Smooth muscle cell (in vitro differentiated cells): ENCODE data around the gene MCRIP1. TPM values are rescaled to one million over a fixed set of nuclear protein-coding genes. Genes with fewer than 3 reads are reported as not detected.

Experiments
- DNase-seq: peaks from one replicate; lab custom pipeline; 2025; ENCODE audit not compliant: unreplicated experiment; lab: John Stamatoyannopoulos, UW
- H2AFZ ChIP-seq: fragments of 200-600 bp; sonication (generic); 2 replicates; pipeline ENCODE4 v1.6.0; 2016; ENCODE audit warnings: antibody characterized with exemption, low read depth, mild to moderate bottlenecking
- H3F3A ChIP-seq: fragments of 200-600 bp; sonication (generic); 2 replicates; pipeline ENCODE4 v1.6.0; 2017; ENCODE audit warnings: antibody characterized with exemption, low read depth
- H3K27ac ChIP-seq: fragments of 200-600 bp; sonication (generic); 2 replicates; pipeline ENCODE4 v1.5.1; 2016; ENCODE audit warnings: low read depth, mild to moderate bottlenecking
- H3K27me3 ChIP-seq: fragments of 200-600 bp; sonication (generic); 2 replicates; pipeline ENCODE4 v1.6.1; 2016; ENCODE audit warnings: low read depth, mild to moderate bottlenecking
- H3K36me3 ChIP-seq: fragments of 200-600 bp; sonication (generic); 2 replicates; pipeline ENCODE4 v1.5.1; 2016; ENCODE audit warnings: low read depth
- H3K4me1 ChIP-seq: fragments of 200-600 bp; sonication (generic); 2 replicates; pipeline ENCODE4 v1.5.1; 2016; ENCODE audit warnings: low read depth
- H3K4me2 ChIP-seq: fragments of 200-600 bp; sonication (generic); 2 replicates; pipeline ENCODE4 v1.6.0; 2016; ENCODE audit warnings: mild to moderate bottlenecking
- H3K4me3 ChIP-seq: fragments of 200-600 bp; sonication (generic); 2 replicates; pipeline ENCODE4 v1.5.1; 2016; ENCODE audit warnings: mild to moderate bottlenecking
- H3K79me2 ChIP-seq: fragments of 200-600 bp; sonication (generic); 2 replicates; pipeline ENCODE4 v1.6.0; 2016; ENCODE audit warnings: low read depth, mild to moderate bottlenecking
- H3K9ac ChIP-seq: fragments of 200-600 bp; sonication (generic); 2 replicates; pipeline ENCODE4 v1.6.0; 2016; ENCODE audit warnings: low read depth
- H3K9me3 ChIP-seq: fragments of 200-600 bp; sonication (generic); replicated peaks from 2 replicates; pipeline ENCODE4 v1.5.1; 2016; ENCODE audit warnings: low read depth
- H4K20me1 ChIP-seq: fragments of 200-600 bp; sonication (generic); 2 replicates; pipeline ENCODE4 v1.6.0; 2016; ENCODE audit warnings: low read depth
- WGBS: methylation state at CpG from one replicate; pipeline ENCODE4 v1.1.7; 2016; ENCODE audit warnings: low lambda C conversion rate; 5-methylcytosine and 5-hydroxymethylcytosine counted together
- polyA plus RNA-seq: library from polyadenylated mRNA; unstranded; fragments of >200 nt; fragmentation: Nextera tagmentation; extraction: Ambion mirVana; gene quantifications from 2 replicates; pipeline ENCODE4 v1.2.1, GENCODE V29; 2016
- total RNA-seq: library from RNA; depleted of rRNA; stranded (reverse); fragments of >200 nt; gene quantifications from 2 replicates; pipeline ENCODE4 v1.2.3, GENCODE V29; 2014
- TF ChIP-seq, protein P1 (sequence below): fragments of 200-600 bp; sonication (generic); IDR thresholded peaks from 2 replicates; pipeline ENCODE4 v1.5.1; 2017; ENCODE audit warnings: borderline replicate concordance, mild to moderate bottlenecking, antibody characterized with exemption; ENCODE audit not compliant: insufficient read depth, poor library complexity, severe bottlenecking

Gene MCRIP1
- total and polyA plus RNA-seq, 2 experiments from 2014 or later, result 85.1 to 208 TPM

DNA sequence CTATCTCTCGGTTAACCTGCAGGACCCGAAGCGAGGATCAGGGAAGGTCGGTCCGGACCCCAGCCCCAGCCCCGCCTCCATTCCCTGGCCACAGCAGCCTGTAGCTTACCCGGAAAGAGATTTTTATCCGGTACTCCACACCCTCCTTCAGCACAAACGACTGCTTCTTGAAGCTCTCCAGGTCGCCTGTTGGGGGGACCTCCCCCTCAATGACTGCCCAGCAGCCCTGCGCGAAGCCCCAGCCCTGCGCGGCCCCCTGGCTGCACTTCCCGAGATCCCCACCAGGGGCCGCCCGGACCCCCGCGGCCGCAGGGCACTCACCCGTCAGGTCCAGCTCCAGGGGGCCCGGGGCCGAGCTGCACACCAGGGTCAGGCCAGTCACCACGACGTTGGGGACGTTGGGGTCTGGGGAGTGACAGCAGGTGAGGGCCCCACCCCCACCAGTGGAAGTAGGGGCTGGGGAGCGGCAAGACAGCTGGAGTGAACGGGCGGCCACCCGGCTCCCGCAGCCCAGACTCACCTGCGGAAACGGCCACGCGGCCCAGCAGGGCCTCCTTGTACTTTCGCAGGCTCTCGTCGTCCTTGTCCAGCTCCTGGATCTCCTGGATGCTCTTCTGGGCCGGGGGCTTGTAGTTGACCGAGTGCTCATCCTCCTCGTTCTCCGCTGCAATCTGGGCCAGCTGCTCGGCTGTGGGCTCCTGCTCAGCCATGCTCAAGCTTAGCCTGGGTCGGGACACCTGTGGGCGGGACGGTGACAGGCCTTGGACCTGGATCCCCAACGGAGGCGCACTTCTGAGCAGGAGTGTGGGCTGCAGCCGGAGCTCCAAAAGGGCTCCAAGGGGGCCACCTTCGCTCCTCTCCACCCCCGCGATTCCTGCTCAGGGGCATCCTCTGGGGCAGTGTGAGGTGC lies 36.4 kb upstream of the MCRIP1 start:
- Histone ChIP-seq H3K36me3 (no peaks in the 10 kb centered on the region), H3K27me3 (no peaks in the 10 kb centered on the region), H2AFZ (no peak overlapping the region), H3K4me1 (peaks cover 29% of the 10 kb centered on the region), H4K20me1 (peaks cover 61% of the 10 kb centered on the region), H3K4me3 (peak overlapping the region; percentile 72), H3K4me2 (peak overlapping the region; percentile 85), H3K79me2 (peaks cover 34% of the 10 kb centered on the region), H3K9ac (no peak overlapping the region), H3F3A (peaks cover 40% of the 10 kb centered on the region), H3K27ac (peak overlapping the region; percentile 78), H3K9me3 (no peaks in the 10 kb centered on the region)
- WGBS, result 35% methylated on average over 52 of the region's 52 CpGs
- TF ChIP-seq, protein P1, sequence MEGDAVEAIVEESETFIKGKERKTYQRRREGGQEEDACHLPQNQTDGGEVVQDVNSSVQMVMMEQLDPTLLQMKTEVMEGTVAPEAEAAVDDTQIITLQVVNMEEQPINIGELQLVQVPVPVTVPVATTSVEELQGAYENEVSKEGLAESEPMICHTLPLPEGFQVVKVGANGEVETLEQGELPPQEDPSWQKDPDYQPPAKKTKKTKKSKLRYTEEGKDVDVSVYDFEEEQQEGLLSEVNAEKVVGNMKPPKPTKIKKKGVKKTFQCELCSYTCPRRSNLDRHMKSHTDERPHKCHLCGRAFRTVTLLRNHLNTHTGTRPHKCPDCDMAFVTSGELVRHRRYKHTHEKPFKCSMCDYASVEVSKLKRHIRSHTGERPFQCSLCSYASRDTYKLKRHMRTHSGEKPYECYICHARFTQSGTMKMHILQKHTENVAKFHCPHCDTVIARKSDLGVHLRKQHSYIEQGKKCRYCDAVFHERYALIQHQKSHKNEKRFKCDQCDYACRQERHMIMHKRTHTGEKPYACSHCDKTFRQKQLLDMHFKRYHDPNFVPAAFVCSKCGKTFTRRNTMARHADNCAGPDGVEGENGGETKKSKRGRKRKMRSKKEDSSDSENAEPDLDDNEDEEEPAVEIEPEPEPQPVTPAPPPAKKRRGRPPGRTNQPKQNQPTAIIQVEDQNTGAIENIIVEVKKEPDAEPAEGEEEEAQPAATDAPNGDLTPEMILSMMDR, result peak; percentile 96
- peak; percentile 51 for DNase-seq

GRCh38 chr17:81868674-81869220 lies 35.7 kb upstream of the MCRIP1 start:
- WGBS, result 47% methylated on average over 29 of the region's 30 CpGs
- DNase-seq, result peak; percentile 51
- H3K79me2 ChIP-seq, result peaks cover 41% of the 10 kb centered on the region

GRCh38 chr17:81867991-81868673 lies 35.0 kb upstream of the MCRIP1 start:
- TF ChIP-seq, protein P1, result no peak
- Histone ChIP-seq H4K20me1 (peaks cover 74% of the 10 kb centered on the region), H3K4me1 (peaks cover 31% of the 10 kb centered on the region), H3K9me3 (no peaks in the 10 kb centered on the region), H3K4me3 (no peak overlapping the region), H3F3A (peaks cover 52% of the 10 kb centered on the region), H3K4me2 (peak overlapping the region; percentile 69), H2AFZ (no peak overlapping the region), H3K27me3 (no peaks in the 10 kb centered on the region), H3K9ac (no peak overlapping the region), H3K27ac (peak overlapping the region; percentile 78), H3K36me3 (no peaks in the 10 kb centered on the region), H3K79me2 (peaks cover 47% of the 10 kb centered on the region)
- WGBS, result 36% methylated on average over 25 of the region's 28 CpGs
- DNase-seq, result no peak

More at GRCh38 chr17:81868674-81869220, 35.7 kb upstream of the MCRIP1 start:
- H3K4me3 ChIP-seq, result no peak overlapping the region
- no peak overlapping the region for H2AFZ ChIP-seq
- no peaks in the 10 kb centered on the region for H3K27me3 ChIP-seq
- peak overlapping the region; percentile 78 for H3K27ac ChIP-seq
- peaks cover 68% of the 10 kb centered on the region for H4K20me1 ChIP-seq
- H3K36me3 ChIP-seq, result no peaks in the 10 kb centered on the region
- no peak overlapping the region for H3K9ac ChIP-seq
- peaks cover 29% of the 10 kb centered on the region for H3K4me1 ChIP-seq
- H3K9me3 ChIP-seq, result no peaks in the 10 kb centered on the region
- TF ChIP-seq, protein P1, result no peak
- H3K4me2 ChIP-seq, result peak overlapping the region; percentile 85
- peaks cover 48% of the 10 kb centered on the region for H3F3A ChIP-seq
